ENCODE results near the gene P4HB.

P4HB gene

GRCh38 chr17:81824595-81824994, 35.7 kb downstream of the P4HB start:
- DNase-seq = no peak

DNA sequence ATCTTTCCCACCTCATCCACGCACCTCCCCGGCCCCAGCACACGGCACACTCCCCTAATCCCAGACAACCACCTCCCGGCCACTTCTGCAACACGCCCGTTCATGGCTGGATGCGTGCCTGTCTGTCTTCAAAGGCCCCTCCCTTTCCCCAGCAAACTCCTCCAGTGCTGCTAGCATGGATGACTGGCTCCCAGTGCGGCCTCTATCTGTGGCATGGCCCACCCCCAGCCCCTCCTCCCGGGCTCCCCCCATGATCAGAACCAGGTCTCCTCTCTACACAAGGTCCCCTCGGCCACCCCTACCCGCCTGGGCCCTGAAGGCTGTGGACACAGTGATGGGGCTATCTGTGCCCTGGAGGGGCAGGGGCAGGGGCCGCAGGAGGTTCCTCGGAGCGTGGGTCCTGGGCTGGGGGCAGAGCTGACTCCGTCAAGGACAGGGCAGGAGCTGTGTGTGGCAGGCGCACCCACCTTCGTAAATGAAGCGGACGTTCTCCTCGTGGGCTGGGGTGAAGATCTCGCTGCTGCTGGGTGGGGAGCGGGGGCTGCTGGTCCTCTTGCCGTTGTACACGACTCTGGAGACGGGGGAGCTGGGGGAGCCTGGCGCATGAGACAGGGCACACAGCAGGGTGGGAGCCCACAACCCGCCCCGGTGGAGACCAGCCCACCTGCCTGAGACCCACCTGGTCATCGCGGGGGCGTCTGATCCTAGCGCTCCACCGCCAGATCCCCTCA, 36.4 kb downstream of the P4HB start:
- DNase-seq = no peak

- no peak for DNase-seq
Observed at GRCh38 chr17:81822996-81823819, 37.1 kb downstream of the P4HB start.

DNA sequence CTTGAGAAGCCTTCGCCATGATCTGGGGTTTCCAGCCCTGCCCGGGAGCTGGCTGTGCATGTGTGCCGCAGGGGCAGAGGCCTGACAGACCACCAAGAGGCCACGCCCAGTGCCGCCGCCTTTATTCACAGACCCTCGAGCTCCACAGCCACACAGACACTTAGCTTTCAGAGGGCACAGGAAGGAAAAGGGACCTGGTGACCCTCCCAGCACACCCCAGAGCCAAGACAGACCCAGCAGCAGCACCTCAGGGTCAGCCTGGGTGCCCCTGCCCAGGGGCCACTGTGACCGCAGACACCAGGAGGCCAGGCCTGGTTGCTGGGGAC, 38.1 kb downstream of the P4HB start:
- DNase-seq = no peak

GRCh38 chr17:81821603-81822311, 38.6 kb downstream of the P4HB start:
- no peak for DNase-seq

DNA sequence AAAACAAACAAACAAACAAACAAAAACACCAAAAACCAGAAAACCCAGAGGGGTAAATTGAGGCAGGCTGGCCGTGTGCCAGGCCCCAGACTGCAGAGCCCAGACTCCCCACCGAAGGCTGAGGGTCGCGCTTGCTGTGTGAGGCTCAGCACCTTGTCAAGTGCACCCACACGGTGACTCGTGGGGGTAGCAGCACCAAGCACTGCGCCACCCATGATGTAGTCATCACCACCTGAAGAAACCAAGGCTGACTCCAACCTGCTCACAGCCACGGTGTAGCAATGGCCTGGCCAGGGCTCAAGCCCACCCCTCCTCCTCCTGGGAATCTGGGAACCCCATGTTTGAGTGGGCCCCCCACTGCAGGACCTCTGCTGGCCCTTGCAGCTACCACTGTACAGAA, 39.2 kb downstream of the P4HB start:
- DNase-seq = no peak

- DNase-seq = no peak
Observed at GRCh38 chr17:81819708-81820107, 40.6 kb downstream of the P4HB start.

GRCh38 chr17:81817758-81818147, 42.6 kb downstream of the P4HB start:
- no peak for DNase-seq

DNA sequence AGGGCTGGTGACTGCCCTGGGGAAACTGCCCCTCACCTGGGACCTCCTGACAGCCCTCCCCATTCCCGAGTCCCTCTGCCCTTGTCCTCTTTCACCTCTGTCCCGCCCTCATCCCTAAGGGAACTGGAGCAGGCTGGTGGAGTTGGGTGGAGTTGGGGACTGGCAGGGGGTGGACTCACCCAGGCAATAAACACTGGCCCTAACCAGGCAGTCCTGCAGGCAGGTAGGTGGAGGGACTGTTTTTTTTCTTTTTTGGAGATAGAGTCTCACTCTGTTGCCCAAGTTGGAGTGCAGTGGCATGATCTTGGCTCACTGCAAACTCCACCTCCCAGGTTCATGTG, 44.7 kb downstream of the P4HB start:
- no peak for DNase-seq

GRCh38 chr17:81814748-81815645, 45.3 kb downstream of the P4HB start:
- DNase-seq = no peak

- no peak for DNase-seq
Observed at GRCh38 chr17:81813861-81814683, 46.3 kb downstream of the P4HB start.

- DNase-seq = no peak
Observed at GRCh38 chr17:81813371-81813684, 47.0 kb downstream of the P4HB start.

DNA sequence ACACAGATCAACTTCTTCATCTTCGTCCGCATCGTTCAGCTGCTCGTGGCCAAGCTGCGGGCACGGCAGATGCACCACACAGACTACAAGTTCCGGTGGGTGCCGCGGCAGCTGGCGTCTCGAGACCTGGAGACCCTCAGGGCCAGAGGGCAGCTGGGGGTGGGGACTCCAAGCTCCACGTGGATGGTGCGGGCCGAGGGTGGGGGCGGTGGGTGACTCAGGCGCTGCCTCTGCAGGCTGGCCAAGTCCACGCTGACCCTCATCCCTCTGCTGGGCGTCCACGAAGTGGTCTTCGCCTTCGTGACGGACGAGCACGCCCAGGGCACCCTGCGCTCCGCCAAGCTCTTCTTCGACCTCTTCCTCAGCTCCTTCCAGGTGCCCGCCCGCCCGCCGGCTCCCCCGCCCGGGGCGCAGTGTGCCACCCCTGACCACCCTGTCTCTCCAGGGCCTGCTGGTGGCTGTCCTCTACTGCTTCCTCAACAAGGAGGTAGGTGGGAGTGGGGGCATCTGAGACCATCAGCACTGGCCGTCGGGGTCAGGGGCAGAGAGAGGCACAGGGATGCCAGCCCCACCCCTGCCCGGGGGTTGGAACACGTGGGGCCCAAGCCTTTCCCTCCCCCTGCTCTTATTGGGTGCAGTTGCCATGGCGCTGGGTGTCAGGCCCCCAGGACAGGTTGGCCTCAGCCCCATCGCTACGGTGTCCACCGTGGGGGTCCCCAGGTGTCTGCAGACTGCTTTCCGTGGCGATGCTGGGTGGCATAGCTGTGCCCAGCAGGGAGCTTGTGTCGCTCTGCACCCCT, 47.6 kb downstream of the P4HB start:
- no peak for DNase-seq

GRCh38 chr17:81811705-81812570, 48.4 kb downstream of the P4HB start:
- no peak for DNase-seq

DNA sequence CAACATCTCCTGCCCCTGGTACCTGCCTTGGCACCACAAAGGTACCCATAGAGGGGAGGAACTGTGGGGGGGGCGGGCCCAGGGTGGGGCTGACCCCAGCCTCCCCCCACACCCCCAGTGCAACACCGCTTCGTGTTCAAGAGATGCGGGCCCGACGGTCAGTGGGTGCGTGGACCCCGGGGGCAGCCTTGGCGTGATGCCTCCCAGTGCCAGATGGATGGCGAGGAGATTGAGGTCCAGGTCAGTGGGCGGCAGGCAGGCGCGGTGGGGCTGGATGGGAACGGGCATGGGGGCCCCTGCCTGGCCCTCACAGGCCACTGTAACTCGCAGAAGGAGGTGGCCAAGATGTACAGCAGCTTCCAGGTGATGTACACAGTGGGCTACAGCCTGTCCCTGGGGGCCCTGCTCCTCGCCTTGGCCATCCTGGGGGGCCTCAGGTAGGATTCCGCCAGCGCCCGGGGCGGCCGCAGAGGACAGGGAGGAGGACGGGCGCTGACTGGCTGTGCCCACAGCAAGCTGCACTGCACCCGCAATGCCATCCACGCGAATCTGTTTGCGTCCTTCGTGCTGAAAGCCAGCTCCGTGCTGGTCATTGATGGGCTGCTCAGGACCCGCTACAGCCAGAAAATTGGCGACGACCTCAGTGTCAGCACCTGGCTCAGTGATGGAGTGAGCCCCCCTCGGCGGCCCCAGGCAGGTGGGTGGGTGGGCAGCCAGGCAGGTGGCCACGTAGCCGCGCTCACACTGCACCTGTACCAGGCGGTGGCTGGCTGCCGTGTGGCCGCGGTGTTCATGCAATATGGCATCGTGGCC, 49.2 kb downstream of the P4HB start:
- DNase-seq = no peak

- DNase-seq = no peak
Observed at GRCh38 chr17:81810476-81810875, 49.9 kb downstream of the P4HB start.

- DNase-seq = no peak
Observed at GRCh38 chr17:81809556-81809998, 50.8 kb downstream of the P4HB start.

DNA sequence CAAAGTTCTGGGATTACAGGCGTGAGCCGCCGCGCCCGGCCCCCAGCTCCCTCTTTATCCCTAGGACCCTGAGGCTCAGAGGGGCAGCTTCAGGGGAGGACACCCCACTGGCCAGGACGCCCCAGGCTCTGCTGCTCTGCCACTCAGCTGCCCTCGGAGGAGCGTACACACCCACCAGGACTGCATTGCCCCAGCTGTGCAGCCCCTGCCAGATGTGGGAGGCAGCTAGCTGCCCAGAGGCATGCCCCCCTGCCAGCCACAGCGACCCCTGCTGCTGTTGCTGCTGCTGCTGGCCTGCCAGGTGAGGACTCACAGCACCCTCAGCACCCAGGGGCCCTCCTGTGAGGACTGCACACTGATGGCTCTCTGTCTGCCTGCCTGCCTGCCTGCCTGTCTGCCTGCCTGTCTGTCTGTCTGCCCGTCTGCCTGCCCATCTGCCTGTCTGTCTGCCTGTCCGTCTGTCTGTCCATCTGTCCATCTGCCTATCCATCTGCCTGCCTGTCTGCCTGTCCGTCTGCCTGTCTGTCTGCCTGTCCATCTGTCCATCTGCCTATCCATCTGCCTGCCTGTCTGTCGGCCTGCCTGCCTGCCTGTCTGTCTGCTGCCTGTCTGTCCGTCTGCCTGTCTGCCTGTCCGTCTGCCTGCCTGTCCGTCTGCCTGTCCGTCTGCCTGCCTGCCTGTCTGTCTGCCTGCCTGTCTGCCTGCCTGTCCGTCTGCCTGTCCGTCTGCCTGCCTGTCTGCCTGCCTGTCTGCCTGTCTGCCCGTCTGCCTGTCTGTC, 51.4 kb downstream of the P4HB start:
- DNase-seq = no peak

- DNase-seq = no peak
Observed at GRCh38 chr17:81807839-81808238, 52.5 kb downstream of the P4HB start.

Data from CD4-positive, alpha-beta T cell treated with Interleukin-15 for 1 hour (primary cell).